Measurements from ENCODE around the gene CAPS. TPM values are rescaled to one million over a fixed set of nuclear protein-coding genes. Genes with fewer than 3 reads are reported as not detected.

The CAPS gene
- total and polyA plus RNA-seq, 12 donors = 7.1 to 146 (median 19.2) TPM

- H3K9me3 ChIP-seq (replicated peaks in 1 of 3) = no peaks in the 10 kb centered on the region
- H3K27me3 ChIP-seq = no peaks in the 10 kb centered on the region
- intact Hi-C loops (cut with DNase I) = no loop called here
- peaks cover 0 to 56% of the 10 kb centered on the region in 2 donors for H3K36me3 ChIP-seq (replicated peaks in 1 of 2)
- TF ChIP-seq, protein P1, sequence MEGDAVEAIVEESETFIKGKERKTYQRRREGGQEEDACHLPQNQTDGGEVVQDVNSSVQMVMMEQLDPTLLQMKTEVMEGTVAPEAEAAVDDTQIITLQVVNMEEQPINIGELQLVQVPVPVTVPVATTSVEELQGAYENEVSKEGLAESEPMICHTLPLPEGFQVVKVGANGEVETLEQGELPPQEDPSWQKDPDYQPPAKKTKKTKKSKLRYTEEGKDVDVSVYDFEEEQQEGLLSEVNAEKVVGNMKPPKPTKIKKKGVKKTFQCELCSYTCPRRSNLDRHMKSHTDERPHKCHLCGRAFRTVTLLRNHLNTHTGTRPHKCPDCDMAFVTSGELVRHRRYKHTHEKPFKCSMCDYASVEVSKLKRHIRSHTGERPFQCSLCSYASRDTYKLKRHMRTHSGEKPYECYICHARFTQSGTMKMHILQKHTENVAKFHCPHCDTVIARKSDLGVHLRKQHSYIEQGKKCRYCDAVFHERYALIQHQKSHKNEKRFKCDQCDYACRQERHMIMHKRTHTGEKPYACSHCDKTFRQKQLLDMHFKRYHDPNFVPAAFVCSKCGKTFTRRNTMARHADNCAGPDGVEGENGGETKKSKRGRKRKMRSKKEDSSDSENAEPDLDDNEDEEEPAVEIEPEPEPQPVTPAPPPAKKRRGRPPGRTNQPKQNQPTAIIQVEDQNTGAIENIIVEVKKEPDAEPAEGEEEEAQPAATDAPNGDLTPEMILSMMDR (IDR thresholded peaks at IDR 0.05) = no peak
- no peak for TF ChIP-seq POLR2A (IDR thresholded peaks at IDR 0.05)
- 90 to 97% (median 95%) methylated on average over 20 to 21 of the region's 21 CpGs for WGBS, 4 donors
- H3K4me3 ChIP-seq = no peak overlapping the region
- H3K4me1 ChIP-seq (replicated peaks in 1 of 2) = peaks cover 0 to 28% of the 10 kb centered on the region in 2 donors
- DNase-seq = peak in 1 of 7 donors; percentile 75
- no peak overlapping the region for H3K27ac ChIP-seq
Measured at GRCh38 chr19:5932609-5933262, 18.7 kb downstream of the CAPS start.

GRCh38 chr19:5933391-5934068 is 19.5 kb downstream of the CAPS start:
- Histone ChIP-seq H3K9me3 (replicated peaks in 1 of 3) (no peaks in the 10 kb centered on the region), H3K36me3 (replicated peaks in 1 of 2) (peaks cover 0 to 48% of the 10 kb centered on the region in 2 donors), H3K27me3 (no peaks in the 10 kb centered on the region), H3K27ac (peak overlapping the region in 2 of 5 donors; percentile 51 to 73), H3K4me1 (replicated peaks in 1 of 2) (peaks cover 0 to 28% of the 10 kb centered on the region in 2 donors), H3K4me3 (no peak overlapping the region)
- intact Hi-C loops (cut with DNase I) = no loop called here
- WGBS, 4 donors = 74 to 86% (median 82%) methylated on average over 15 to 20 of the region's 20 CpGs
- no peak for DNase-seq
- no peak for TF ChIP-seq POLR2A (IDR thresholded peaks at IDR 0.05)
- TF ChIP-seq, protein P1 (IDR thresholded peaks at IDR 0.05) = no peak

DNA sequence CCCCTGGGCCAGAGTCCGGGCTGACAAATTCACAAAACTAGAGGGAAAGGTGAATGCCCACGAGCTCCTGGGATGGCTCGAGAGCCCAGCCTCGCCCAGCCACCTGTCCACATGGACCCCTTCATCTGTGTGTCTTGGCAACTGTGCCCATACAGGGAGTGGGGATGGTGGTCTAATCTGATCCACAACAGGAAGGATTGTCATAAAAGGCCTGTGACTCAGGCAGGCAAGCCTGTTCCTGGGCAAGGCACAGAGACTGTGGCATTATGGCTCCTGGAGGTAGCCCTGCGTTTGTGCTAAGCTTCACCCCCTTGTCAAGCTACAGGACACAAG is 20.0 kb downstream of the CAPS start:
- peak overlapping the region in 2 of 5 donors; percentile 51 to 73 for H3K27ac ChIP-seq
- H3K4me1 ChIP-seq (replicated peaks in 1 of 2) = peaks cover 0 to 28% of the 10 kb centered on the region in 2 donors
- no peaks in the 10 kb centered on the region for H3K27me3 ChIP-seq
- no peaks in the 10 kb centered on the region for H3K9me3 ChIP-seq (replicated peaks in 1 of 3)
- intact Hi-C loops (cut with DNase I) = no loop called here
- TF ChIP-seq, protein P1 (IDR thresholded peaks at IDR 0.05) = no peak
- H3K36me3 ChIP-seq (replicated peaks in 1 of 2) = peaks cover 0 to 43% of the 10 kb centered on the region in 2 donors
- DNase-seq = no peak
- WGBS, 4 donors = 66 to 86% (median 79%) methylated on average over 4 to 5 of the region's 5 CpGs
- no peak overlapping the region for H3K4me3 ChIP-seq

GRCh38 chr19:5934774-5935472 is 20.9 kb downstream of the CAPS start:
- intact Hi-C loops (cut with DNase I) = no loop called here
- no peak for DNase-seq
- Histone ChIP-seq H3K27me3 (no peaks in the 10 kb centered on the region), H3K27ac (peak overlapping the region in 2 of 5 donors; percentile 51 to 73), H3K9me3 (replicated peaks in 1 of 3) (no peaks in the 10 kb centered on the region), H3K4me3 (no peak overlapping the region), H3K4me1 (replicated peaks in 1 of 2) (peaks cover 0 to 28% of the 10 kb centered on the region in 2 donors), H3K36me3 (replicated peaks in 1 of 2) (peaks cover 0 to 40% of the 10 kb centered on the region in 2 donors)
- TF ChIP-seq, protein P1 (IDR thresholded peaks at IDR 0.05) = no peak
- no peak for TF ChIP-seq POLR2A (IDR thresholded peaks at IDR 0.05)
- 63 to 73% (median 68%) methylated on average over 11 to 16 of the region's 16 CpGs for WGBS, 4 donors
